HG03565 (cell line): Measurements from ENCODE around the gene MXI1.
"Not testable (repeated sequence)": the region's sequence is repeated elsewhere in the genome, so short reads cannot be mapped to it uniquely, and the experiment has no call there.

Source experiments
- ATAC-seq: cut with Tn5 transposase; IDR thresholded peaks from one replicate; pipeline ENCODE4 v1.9.1; 2021; ENCODE audit warnings: mild to moderate bottlenecking, moderate library complexity; ENCODE audit not compliant: unreplicated experiment

MXI1 gene

GRCh38 chr10:110311357-110311949 lies 104.0 kb downstream of the MXI1 start:
- ATAC-seq: no peak

GRCh38 chr10:110312206-110312605 lies 104.8 kb downstream of the MXI1 start:
- ATAC-seq: no peak

GRCh38 chr10:110313674-110314073 lies 106.3 kb downstream of the MXI1 start:
- ATAC-seq: no peak

GRCh38 chr10:110317866-110318850 lies 110.8 kb downstream of the MXI1 start:
- no peak for ATAC-seq

- no peak for ATAC-seq
Observed at GRCh38 chr10:110321869-110322620, 114.6 kb downstream of the MXI1 start.

- no peak for ATAC-seq
Observed at GRCh38 chr10:110323503-110323902, 116.1 kb downstream of the MXI1 start.

- peak; percentile 26 for ATAC-seq
Observed at GRCh38 chr10:110324201-110324804, 116.9 kb downstream of the MXI1 start.

- peak; percentile 58 for ATAC-seq
Observed at GRCh38 chr10:110324805-110325280, 117.4 kb downstream of the MXI1 start.

- ATAC-seq: peak; percentile 34
Observed at GRCh38 chr10:110326351-110327032, 119.1 kb downstream of the MXI1 start.

- ATAC-seq: no peak
Observed at GRCh38 chr10:110327262-110327914, 120.0 kb downstream of the MXI1 start.

- no peak for ATAC-seq
Observed at GRCh38 chr10:110330675-110331074, 123.3 kb downstream of the MXI1 start.

GRCh38 chr10:110331226-110331795 lies 123.9 kb downstream of the MXI1 start:
- not testable (repeated sequence) for ATAC-seq

- ATAC-seq: no peak
Observed at GRCh38 chr10:110334061-110334656, 126.8 kb downstream of the MXI1 start.

- no peak for ATAC-seq
Observed at GRCh38 chr10:110335314-110336064, 128.1 kb downstream of the MXI1 start.

- ATAC-seq: no peak
Observed at GRCh38 chr10:110336111-110336721, 128.8 kb downstream of the MXI1 start.
